GM18505 (cell line): Measurements from ENCODE around the gene SH3RF3.

Experiments
- ATAC-seq: cut with Tn5 transposase; IDR thresholded peaks from one replicate; pipeline ENCODE4 v1.9.1; 2021; ENCODE audit not compliant: unreplicated experiment
- POLR2A ChIP-seq: IDR thresholded peaks from 4 replicates; pipeline ENCODE4 v1.6.1; 2011; ENCODE audit warnings: borderline replicate concordance; ENCODE audit not compliant: insufficient read depth, insufficient read length; ENCODE audit errors: extremely low read depth

Gene SH3RF3

GRCh38 chr2:109256111-109256510 lies 127.1 kb downstream of the SH3RF3 start:
- no peak for ATAC-seq
- no peak for TF ChIP-seq POLR2A

DNA sequence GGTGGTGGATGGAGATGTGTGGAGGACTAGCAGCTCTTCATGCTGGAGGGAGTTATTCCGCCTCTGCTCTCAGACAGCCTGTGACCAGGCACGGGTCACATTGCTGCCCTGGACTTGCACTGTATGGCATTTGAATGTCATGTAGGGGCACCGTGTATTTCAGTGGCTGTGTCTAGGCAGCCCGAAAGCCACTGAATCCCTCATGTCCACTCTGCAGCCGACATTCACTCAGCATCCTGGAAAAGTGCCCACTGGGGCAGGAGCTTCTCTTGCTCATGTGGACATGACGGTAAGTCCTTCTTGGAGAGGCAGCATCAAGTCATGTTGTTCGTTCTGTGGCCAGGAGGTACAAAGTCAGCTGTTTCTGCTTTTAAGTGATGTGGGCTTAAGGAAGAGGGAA lies 127.9 kb downstream of the SH3RF3 start:
- no peak for TF ChIP-seq POLR2A
- no peak for ATAC-seq

- no peak for ATAC-seq
- TF ChIP-seq POLR2A = no peak
Measured at GRCh38 chr2:109257653-109258052, 128.6 kb downstream of the SH3RF3 start.

DNA sequence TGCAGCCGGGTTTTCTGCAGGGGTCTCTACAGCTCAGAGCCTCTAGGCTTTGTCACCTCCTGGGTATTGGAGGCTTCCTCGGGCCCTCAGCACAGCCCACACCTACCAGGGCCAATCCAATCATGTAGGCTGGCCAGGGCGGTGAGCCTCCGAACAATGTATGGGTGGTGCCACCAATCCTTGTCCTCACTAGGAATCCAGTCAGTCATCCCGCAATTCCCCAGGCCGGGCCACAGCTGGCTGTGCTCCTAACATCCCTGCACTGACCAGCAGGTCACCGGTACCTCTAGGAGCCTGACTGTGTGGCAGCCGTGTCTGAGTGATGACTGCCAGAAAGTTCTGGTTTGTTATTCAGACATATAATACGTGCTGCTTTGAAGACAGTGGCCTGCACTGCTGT lies 129.4 kb downstream of the SH3RF3 start:
- ATAC-seq = no peak
- no peak for TF ChIP-seq POLR2A

- TF ChIP-seq POLR2A = no peak
- ATAC-seq = no peak
Measured at GRCh38 chr2:109258905-109259540, 130.0 kb downstream of the SH3RF3 start.

- no peak for TF ChIP-seq POLR2A
- no peak for ATAC-seq
Measured at GRCh38 chr2:109259671-109260070, 130.7 kb downstream of the SH3RF3 start.

- no peak for TF ChIP-seq POLR2A
- no peak for ATAC-seq
Measured at GRCh38 chr2:109260116-109260855, 131.3 kb downstream of the SH3RF3 start.

DNA sequence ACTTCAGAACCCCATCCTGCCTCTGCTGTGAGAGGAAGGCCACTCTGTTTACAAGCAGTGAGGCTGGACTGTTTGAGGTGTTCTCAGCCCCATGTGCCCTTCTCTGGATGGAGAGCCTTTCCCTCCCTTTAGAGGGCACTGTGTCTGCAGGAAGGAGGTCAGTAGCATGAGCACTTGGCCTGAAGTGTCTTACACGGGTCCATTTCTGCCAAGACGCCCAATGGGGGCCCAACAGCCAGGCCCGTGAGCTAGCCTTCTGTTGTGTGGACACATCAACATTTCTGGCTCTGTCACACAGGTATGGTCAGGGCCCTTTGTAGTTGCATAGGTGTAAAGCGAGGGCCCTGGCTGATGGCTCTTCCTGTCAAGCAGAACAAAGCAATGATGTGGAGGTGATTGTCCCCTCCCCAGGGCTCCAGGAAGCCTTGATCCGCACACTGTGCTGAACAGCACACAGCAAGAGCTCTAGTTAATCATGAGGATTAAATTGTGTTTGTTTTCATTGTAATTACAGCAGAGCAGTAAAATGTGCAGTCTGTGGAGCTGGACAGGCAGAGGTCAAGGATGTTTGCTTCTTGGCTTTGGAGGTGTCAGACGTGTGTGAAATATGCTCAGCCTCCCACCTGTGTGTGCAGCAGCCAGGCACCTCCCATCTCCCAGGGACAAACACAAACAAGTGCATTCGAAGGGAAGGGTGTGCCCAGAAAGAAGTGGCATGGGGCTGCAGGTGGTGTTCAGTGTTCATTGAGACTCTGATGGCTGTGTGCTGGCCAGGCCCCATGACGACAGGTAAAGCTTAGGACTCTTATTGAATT lies 132.1 kb downstream of the SH3RF3 start:
- no peak for ATAC-seq
- no peak for TF ChIP-seq POLR2A

GRCh38 chr2:109261906-109262631 lies 133.1 kb downstream of the SH3RF3 start:
- ATAC-seq = no peak
- TF ChIP-seq POLR2A = no peak

GRCh38 chr2:109264595-109265328 lies 135.8 kb downstream of the SH3RF3 start:
- TF ChIP-seq POLR2A = no peak

DNA sequence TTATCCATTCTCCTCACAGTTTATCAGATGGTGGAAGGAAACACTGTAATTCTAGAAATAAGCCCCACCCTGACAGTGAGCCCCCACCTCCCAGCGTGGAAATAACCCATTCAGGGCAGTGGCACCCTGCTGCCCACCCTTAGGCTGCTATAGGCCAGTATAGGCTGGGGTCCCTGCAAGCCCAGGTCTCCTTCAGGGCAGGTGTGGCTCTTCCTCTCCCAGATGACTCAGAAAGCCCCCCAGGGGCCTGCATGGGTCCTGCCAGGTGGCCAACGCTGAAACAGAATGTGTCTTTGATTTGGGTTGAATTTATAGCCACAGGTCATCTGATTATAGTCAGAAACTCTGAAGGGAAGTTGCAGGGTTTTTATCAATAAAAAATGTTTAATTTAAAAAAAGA lies 136.4 kb downstream of the SH3RF3 start:
- no peak for TF ChIP-seq POLR2A
- no peak for ATAC-seq

More at GRCh38 chr2:109264595-109265328, 135.8 kb downstream of the SH3RF3 start:
- no peak for ATAC-seq

GRCh38 chr2:109265953-109266352 lies 136.9 kb downstream of the SH3RF3 start:
- no peak for ATAC-seq
- no peak for TF ChIP-seq POLR2A
